NOMO-1 treated with DMSO at 0.1 percent for 48 hours (cell line): ENCODE data around the gene MCTP2.
A peak's percentile ranks its signal among the peaks of the same experiment; 100 is the strongest.

Experiments used
- DNase-seq: peaks from one replicate; lab custom pipeline; 2025; ENCODE audit not compliant: unreplicated experiment; lab: John Stamatoyannopoulos, UW

MCTP2 gene

GRCh38 chr15:94230883-94231722 is at the start of gene MCTP2:
MCTP2 (plus strand) TSS chr15:94231561; CDS start chr15:94298266, 66,705 bp downstream.
- DNase-seq, result peak; percentile 98

- DNase-seq, result peak; percentile 2
Measured at GRCh38 chr15:94182883-94183282, 48.5 kb upstream of the MCTP2 start.

- peak; percentile 72 for DNase-seq
Measured at GRCh38 chr15:94185547-94186236, 45.7 kb upstream of the MCTP2 start.

GRCh38 chr15:94186770-94187331 is 44.5 kb upstream of the MCTP2 start:
- no peak for DNase-seq

GRCh38 chr15:94193906-94194305 is 37.5 kb upstream of the MCTP2 start:
- no peak for DNase-seq

GRCh38 chr15:94196531-94196930 is 34.8 kb upstream of the MCTP2 start:
- peak; percentile 44 for DNase-seq

GRCh38 chr15:94198633-94199032 is 32.7 kb upstream of the MCTP2 start:
- no peak for DNase-seq

- DNase-seq, result no peak
Measured at GRCh38 chr15:94199725-94200124, 31.6 kb upstream of the MCTP2 start.

GRCh38 chr15:94203306-94203705 is 28.1 kb upstream of the MCTP2 start:
- DNase-seq, result peak; percentile 61

GRCh38 chr15:94205366-94205765 is 26.0 kb upstream of the MCTP2 start:
- peak; percentile 83 for DNase-seq

- peak; percentile 98 for DNase-seq
Measured at GRCh38 chr15:94206463-94207167, 24.7 kb upstream of the MCTP2 start.

- no peak for DNase-seq
Measured at GRCh38 chr15:94212291-94212690, 19.1 kb upstream of the MCTP2 start.

GRCh38 chr15:94225616-94226015 is 5.7 kb upstream of the MCTP2 start:
- DNase-seq, result no peak

GRCh38 chr15:94228611-94229010 is 2.8 kb upstream of the MCTP2 start:
- DNase-seq, result no peak

- peak; percentile 83 for DNase-seq
Measured at GRCh38 chr15:94229591-94230369, 1.6 kb upstream of the MCTP2 start.

GRCh38 chr15:94230431-94230882 is 904 bp upstream of the MCTP2 start:
- no peak for DNase-seq

GRCh38 chr15:94231723-94232468 is 535 bp downstream of the MCTP2 start:
- peak; percentile 33 for DNase-seq

- DNase-seq, result no peak
Measured at GRCh38 chr15:94233441-94233840, 2.1 kb downstream of the MCTP2 start.

- DNase-seq, result no peak
Measured at GRCh38 chr15:94234300-94234699, 2.9 kb downstream of the MCTP2 start.

- no peak for DNase-seq
Measured at GRCh38 chr15:94235041-94235440, 3.7 kb downstream of the MCTP2 start.
